Measurements from ENCODE around the gene SNAPC3. TPM values are rescaled to one million over a fixed set of nuclear protein-coding genes. Genes with fewer than 3 reads are reported as not detected.
"Not testable (repeated sequence)": the region's sequence is repeated elsewhere in the genome, so short reads cannot be mapped to it uniquely, and the experiment has no call there.

SNAPC3 gene
- total and polyA plus RNA-seq, 2 donors (not counting 3 experiments of a cell fraction or from before 2014, with no cell fraction given), result 15.2 to 32.6 TPM

- H3K27ac ChIP-seq (ENCODE audit: insufficient read depth, low read depth, low read length), result no peak overlapping the region
- peaks cover 2% of the 10 kb centered on the region for H4K20me1 ChIP-seq (replicated peaks; ENCODE audit: control insufficient read depth, extremely low read depth, insufficient read depth, low read length)
- ChIA-PET CTCF (no interaction called here), POLR2A (no interaction called here)
- no peak for FAIRE-seq
- no peak overlapping the region for H2AFZ ChIP-seq (ENCODE audit: low read depth, low read length)
- H3K27me3 ChIP-seq (ENCODE audit: control insufficient read depth in 2 of 2, insufficient read depth in 2 of 2, low read length in 2 of 2), result no peaks in the 10 kb centered on the region
- no peak overlapping the region for H3K9ac ChIP-seq (replicated peaks; ENCODE audit: extremely low read depth, insufficient read depth, low read length)
- no TSS peak for BruUV-seq (replicated peaks)
- intact Hi-C loops (cut with micrococcal nuclease), result no loop called here
- no peak overlapping the region for H3K4me2 ChIP-seq (ENCODE audit: insufficient read depth, low read length)
- DNase-seq (ENCODE audit: low read depth, low spot score), result no peak
- no peaks in the 10 kb centered on the region for H3K9me1 ChIP-seq (replicated peaks; ENCODE audit: control insufficient read depth, extremely low read depth, insufficient read depth, low read length)
- H3K4me1 ChIP-seq (ENCODE audit: control insufficient read depth, extremely low read depth, insufficient read depth, low read length), result no peaks in the 10 kb centered on the region
- no peaks in the 10 kb centered on the region for H3K9me3 ChIP-seq (replicated peaks; ENCODE audit: control insufficient read depth, insufficient read depth, low read length)
- peaks cover 61% of the 10 kb centered on the region for H3K79me2 ChIP-seq (ENCODE audit: control insufficient read depth, insufficient read depth, low read length)
- no peak overlapping the region for H3K4me3 ChIP-seq (replicated peaks in 1 of 3; ENCODE audit: insufficient read depth in 1 of 3, low read depth in 1 of 3, low read length in 3 of 3)
- dilution Hi-C loops (cut with MboI; ENCODE audit: extremely low pct_ligation_motif_present, low sequenced_read_pairs), result no loop called here
- TF ChIP-seq EZH2 (IDR thresholded peaks at IDR 0.05; ENCODE audit: borderline replicate concordance, low read depth, low read length, severe bottlenecking), result no peak
- no peak for TF ChIP-seq JUN (IDR thresholded peaks at IDR 0.05; ENCODE audit: borderline replicate concordance, insufficient read depth, insufficient read length, low read depth)
- no peak for TF ChIP-seq CTCF (IDR thresholded peaks at IDR 0.05; ENCODE audit: extremely low read depth in 1 of 2, insufficient read depth in 1 of 2, low read depth in 1 of 2, low read length in 2 of 2)
- TF ChIP-seq MAX (IDR thresholded peaks at IDR 0.05; ENCODE audit: insufficient read depth, insufficient read length), result no peak
- TF ChIP-seq FOS (IDR thresholded peaks at IDR 0.05; ENCODE audit: borderline replicate concordance, insufficient read depth, low read length), result no peak
- TF ChIP-seq GATA2 (IDR thresholded peaks at IDR 0.05; ENCODE audit: insufficient read depth, insufficient read length, low read depth, low read length), result no peak
- no peak for TF ChIP-seq MYC (IDR thresholded peaks at IDR 0.05; ENCODE audit: low read depth, low read length)
- H3K36me3 ChIP-seq (ENCODE audit: control insufficient read depth in 2 of 2, extremely low read depth in 1 of 2, insufficient read depth in 2 of 2, low read length in 2 of 2), result peaks cover 2 to 7% of the 10 kb centered on the region in 2 experiments
Observed at GRCh38 chr9:15438891-15439290, 16.2 kb downstream of the SNAPC3 start.

GRCh38 chr9:15441841-15442240, 19.2 kb downstream of the SNAPC3 start:
- H3K9ac ChIP-seq (replicated peaks; ENCODE audit: extremely low read depth, insufficient read depth, low read length); H3K4me3 ChIP-seq (replicated peaks in 1 of 3; ENCODE audit: insufficient read depth in 1 of 3, low read depth in 1 of 3, low read length in 3 of 3); H3K9me3 ChIP-seq (replicated peaks; ENCODE audit: control insufficient read depth, insufficient read depth, low read length); dilution Hi-C loops (cut with MboI; ENCODE audit: extremely low pct_ligation_motif_present, low sequenced_read_pairs); H3K27ac ChIP-seq (ENCODE audit: insufficient read depth, low read depth, low read length); H4K20me1 ChIP-seq (replicated peaks; ENCODE audit: control insufficient read depth, extremely low read depth, insufficient read depth, low read length); CTCF ChIA-PET; BruUV-seq (replicated peaks); H3K27me3 ChIP-seq (ENCODE audit: control insufficient read depth in 2 of 2, insufficient read depth in 2 of 2, low read length in 2 of 2); H3K4me1 ChIP-seq (ENCODE audit: control insufficient read depth, extremely low read depth, insufficient read depth, low read length); FAIRE-seq; H3K9me1 ChIP-seq (replicated peaks; ENCODE audit: control insufficient read depth, extremely low read depth, insufficient read depth, low read length); DNase-seq (ENCODE audit: low read depth, low spot score); H3K4me2 ChIP-seq (ENCODE audit: insufficient read depth, low read length); POLR2A ChIA-PET; intact Hi-C loops (cut with micrococcal nuclease); H2AFZ ChIP-seq (ENCODE audit: low read depth, low read length): not testable (repeated sequence)
- H3K79me2 ChIP-seq (ENCODE audit: control insufficient read depth, insufficient read depth, low read length), result peaks cover 35% of the 10 kb centered on the region
- H3K36me3 ChIP-seq (ENCODE audit: control insufficient read depth in 2 of 2, extremely low read depth in 1 of 2, insufficient read depth in 2 of 2, low read length in 2 of 2), result peaks cover 14 to 21% of the 10 kb centered on the region in 2 experiments

DNA sequence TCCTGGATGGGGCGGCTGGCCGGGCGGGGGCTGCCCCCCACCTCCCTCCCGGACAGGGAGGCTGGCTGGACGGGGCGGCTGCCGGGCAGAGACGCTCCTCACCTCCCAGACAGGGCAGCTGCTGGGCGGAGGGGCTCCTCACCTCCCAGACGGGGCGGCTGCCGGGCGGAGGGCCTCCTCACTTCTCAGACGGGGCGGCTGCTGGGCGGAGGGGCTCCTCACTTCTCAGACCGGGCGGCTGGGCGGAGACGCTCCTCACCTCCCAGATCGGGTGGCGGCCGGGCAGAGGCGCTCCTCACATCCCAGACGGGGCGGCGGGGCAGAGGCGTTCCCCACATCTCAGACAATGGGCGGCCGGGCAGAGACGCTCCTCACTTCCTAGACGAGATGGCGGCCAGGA, 19.6 kb downstream of the SNAPC3 start:
- H3K36me3 ChIP-seq (ENCODE audit: control insufficient read depth in 2 of 2, extremely low read depth in 1 of 2, insufficient read depth in 2 of 2, low read length in 2 of 2), result peaks cover 18 to 26% of the 10 kb centered on the region in 2 experiments
- intact Hi-C loops (cut with micrococcal nuclease); H3K27ac ChIP-seq (ENCODE audit: insufficient read depth, low read depth, low read length); BruUV-seq (replicated peaks); H3K4me2 ChIP-seq (ENCODE audit: insufficient read depth, low read length); dilution Hi-C loops (cut with MboI; ENCODE audit: extremely low pct_ligation_motif_present, low sequenced_read_pairs); DNase-seq (ENCODE audit: low read depth, low spot score); H3K9me1 ChIP-seq (replicated peaks; ENCODE audit: control insufficient read depth, extremely low read depth, insufficient read depth, low read length); H3K4me3 ChIP-seq (replicated peaks in 1 of 3; ENCODE audit: insufficient read depth in 1 of 3, low read depth in 1 of 3, low read length in 3 of 3); CTCF ChIA-PET; H2AFZ ChIP-seq (ENCODE audit: low read depth, low read length); H4K20me1 ChIP-seq (replicated peaks; ENCODE audit: control insufficient read depth, extremely low read depth, insufficient read depth, low read length); H3K27me3 ChIP-seq (ENCODE audit: control insufficient read depth in 2 of 2, insufficient read depth in 2 of 2, low read length in 2 of 2); H3K9me3 ChIP-seq (replicated peaks; ENCODE audit: control insufficient read depth, insufficient read depth, low read length); POLR2A ChIA-PET; H3K4me1 ChIP-seq (ENCODE audit: control insufficient read depth, extremely low read depth, insufficient read depth, low read length); H3K9ac ChIP-seq (replicated peaks; ENCODE audit: extremely low read depth, insufficient read depth, low read length); FAIRE-seq: not testable (repeated sequence)
- peaks cover 32% of the 10 kb centered on the region for H3K79me2 ChIP-seq (ENCODE audit: control insufficient read depth, insufficient read depth, low read length)
